Activated naive CD4-positive, alpha-beta T cell treated with anti-CD3 and anti-CD28 coated beads for 36 hours (primary cell): ENCODE measurements around the gene MEGF8. TPM values are rescaled to one million over a fixed set of nuclear protein-coding genes. Genes with fewer than 3 reads are reported as not detected.

Source experiments
- CTCF ChIA-PET: fragments of 350-600 bp; sonication (Branson Sonifier 250); formaldehyde crosslinking; loops from one replicate; lab custom pipeline; 2021; ENCODE audit warnings: antibody characterized with exemption; lab: Charles Lee
- DNase-seq: peaks from one replicate; pipeline ENCODE4 v3.0.0-alpha.2; 2020
- H3K27ac Mint-ChIP-seq: one replicate; pipeline ENCODE4 v1.8.0; 2021; ENCODE audit warnings: mild to moderate bottlenecking, mixed read lengths
- H3K27me3 Mint-ChIP-seq: one replicate; pipeline ENCODE4 v1.8.0; 2021; ENCODE audit warnings: low read depth, mixed read lengths
- H3K36me3 Mint-ChIP-seq: one replicate; pipeline ENCODE4 v1.8.0; 2021; ENCODE audit warnings: low read depth, mixed read lengths
- H3K4me1 Mint-ChIP-seq: one replicate; pipeline ENCODE4 v1.8.0; 2021; ENCODE audit warnings: low read depth, mixed read lengths
- H3K4me3 Mint-ChIP-seq: one replicate; pipeline ENCODE4 v1.8.0; 2021; ENCODE audit warnings: mild to moderate bottlenecking, moderate library complexity, mixed read lengths
- H3K9me3 Mint-ChIP-seq: one replicate; pipeline ENCODE4 v1.8.0; 2021; ENCODE audit warnings: mixed read lengths
- intact Hi-C: fragments of 100-400 bp; cut with micrococcal nuclease; formaldehyde crosslinking; loops from one replicate; pipeline ENCODE4 v1.15.1; 2023
- total RNA-seq, 2 experiments: library from RNA; stranded (reverse); gene quantifications; one replicate each; pipeline ENCODE4 v1.2.3, GENCODE V29; 2021

The MEGF8 gene
- total RNA-seq, 2 experiments from 2014 or later, result 3.3 to 4.0 TPM

GRCh38 chr19:42394751-42395150, 69.3 kb downstream of the MEGF8 start:
- H3K4me1 Mint-ChIP-seq, result peaks cover 22% of the 10 kb centered on the region
- no peak overlapping the region for H3K4me3 Mint-ChIP-seq
- no peak overlapping the region for H3K27ac Mint-ChIP-seq
- H3K9me3 Mint-ChIP-seq, result no peaks in the 10 kb centered on the region
- no peak for DNase-seq
- no peaks in the 10 kb centered on the region for H3K36me3 Mint-ChIP-seq
- H3K27me3 Mint-ChIP-seq, result peaks cover 10% of the 10 kb centered on the region
- CTCF ChIA-PET, result interaction anchor here (0.7 kb wide), 1 partner anchor 27 kb away, joined by 6 read pairs; no protein-coding TSS in a partner anchor
- intact Hi-C loops, result no loop called here

GRCh38 chr19:42396381-42397262, 71.2 kb downstream of the MEGF8 start:
- Mint-ChIP-seq H3K9me3 (no peaks in the 10 kb centered on the region), H3K4me3 (peak overlapping the region; percentile 89), H3K4me1 (peaks cover 32% of the 10 kb centered on the region), H3K27ac (peak overlapping the region; percentile 88), H3K27me3 (no peaks in the 10 kb centered on the region), H3K36me3 (peaks cover 2% of the 10 kb centered on the region)
- intact Hi-C loops, result loop anchor here (1.0 to 2.0 kb wide), 6 partner anchors 27 to 322 kb away; partner anchors contain the start of genes MEGF8 and POU2F2
- DNase-seq, result peak; percentile 98
- CTCF ChIA-PET, result interaction anchor here (0.9 to 1.2 kb wide), 2 partner anchors 24 to 36 kb away, joined by 3 read pairs; no protein-coding TSS in a partner anchor

- Mint-ChIP-seq H3K9me3 (no peaks in the 10 kb centered on the region), H3K36me3 (peaks cover 2% of the 10 kb centered on the region), H3K27ac (peak overlapping the region; percentile 65), H3K27me3 (no peaks in the 10 kb centered on the region), H3K4me3 (peak overlapping the region; percentile 89), H3K4me1 (peaks cover 40% of the 10 kb centered on the region)
- intact Hi-C loops, result loop anchor here (1.0 to 2.0 kb wide), 6 partner anchors 26 to 323 kb away; partner anchors contain the start of genes MEGF8 and POU2F2
- CTCF ChIA-PET, result interaction anchor here (0.6 to 2.0 kb wide), 3 partner anchors 32 to 199 kb away, joined by 3 to 5 read pairs (median 3); no protein-coding TSS in a partner anchor
- DNase-seq, result no peak
These were observed 72.1 kb downstream of the MEGF8 start for GRCh38 chr19:42397263-42398166.

DNA sequence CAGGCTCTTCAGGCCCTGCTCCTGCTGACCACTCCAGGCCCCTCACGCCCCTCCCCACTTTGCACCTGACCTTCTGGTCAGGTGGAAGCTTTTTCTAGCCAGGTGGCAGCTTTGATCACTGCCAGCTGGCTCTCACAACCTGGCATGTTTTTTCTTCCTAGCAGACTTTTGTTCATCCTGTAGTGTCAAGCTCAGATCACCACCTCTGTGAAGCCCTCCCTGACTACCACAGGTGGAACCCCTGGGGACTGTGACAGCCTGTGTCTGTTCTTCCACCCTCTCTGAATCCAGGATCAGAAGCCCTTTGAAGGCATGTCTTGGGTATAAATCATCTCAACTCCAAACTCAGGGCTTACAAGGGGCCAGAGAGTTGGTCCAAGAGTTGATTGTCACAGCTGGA, 75.0 kb downstream of the MEGF8 start:
- intact Hi-C loops, result loop anchor here (5.0 kb wide), 1 partner anchor 293 kb away; no protein-coding TSS in a partner anchor
- Mint-ChIP-seq H3K4me1 (peaks cover 40% of the 10 kb centered on the region), H3K27ac (no peak overlapping the region), H3K27me3 (no peaks in the 10 kb centered on the region), H3K9me3 (no peaks in the 10 kb centered on the region), H3K36me3 (peaks cover 12% of the 10 kb centered on the region), H3K4me3 (no peak overlapping the region)
- CTCF ChIA-PET, result interaction anchor here (0.5 to 2.0 kb wide), 14 partner anchors 10 to 1439 kb away, joined by 3 to 10 read pairs (median 3); partner anchors contain the start of gene POU2F2
- DNase-seq, result no peak

GRCh38 chr19:42401365-42402303, 76.2 kb downstream of the MEGF8 start:
- Mint-ChIP-seq H3K4me1 (peaks cover 33% of the 10 kb centered on the region), H3K27ac (no peak overlapping the region), H3K27me3 (no peaks in the 10 kb centered on the region), H3K4me3 (peak overlapping the region; percentile 71), H3K36me3 (peaks cover 16% of the 10 kb centered on the region), H3K9me3 (no peaks in the 10 kb centered on the region)
- CTCF ChIA-PET, result interaction anchor here (0.6 to 2.0 kb wide), 6 partner anchors 11 to 271 kb away, joined by 3 to 10 read pairs (median 6); no protein-coding TSS in a partner anchor
- peak; percentile 82 for DNase-seq
- intact Hi-C loops, result loop anchor here (1.0 to 5.0 kb wide), 2 partner anchors 14 to 294 kb away; no protein-coding TSS in a partner anchor

- CTCF ChIA-PET, result no interaction called here
- H3K9me3 Mint-ChIP-seq, result no peaks in the 10 kb centered on the region
- H3K27me3 Mint-ChIP-seq, result no peaks in the 10 kb centered on the region
- H3K36me3 Mint-ChIP-seq, result peaks cover 20% of the 10 kb centered on the region
- peak overlapping the region; percentile 71 for H3K4me3 Mint-ChIP-seq
- DNase-seq, result no peak
- H3K4me1 Mint-ChIP-seq, result peaks cover 29% of the 10 kb centered on the region
- intact Hi-C loops, result loop anchor here (5.0 kb wide), 1 partner anchor 295 kb away; no protein-coding TSS in a partner anchor
- no peak overlapping the region for H3K27ac Mint-ChIP-seq
These were observed 77.1 kb downstream of the MEGF8 start for GRCh38 chr19:42402376-42403116.

DNA sequence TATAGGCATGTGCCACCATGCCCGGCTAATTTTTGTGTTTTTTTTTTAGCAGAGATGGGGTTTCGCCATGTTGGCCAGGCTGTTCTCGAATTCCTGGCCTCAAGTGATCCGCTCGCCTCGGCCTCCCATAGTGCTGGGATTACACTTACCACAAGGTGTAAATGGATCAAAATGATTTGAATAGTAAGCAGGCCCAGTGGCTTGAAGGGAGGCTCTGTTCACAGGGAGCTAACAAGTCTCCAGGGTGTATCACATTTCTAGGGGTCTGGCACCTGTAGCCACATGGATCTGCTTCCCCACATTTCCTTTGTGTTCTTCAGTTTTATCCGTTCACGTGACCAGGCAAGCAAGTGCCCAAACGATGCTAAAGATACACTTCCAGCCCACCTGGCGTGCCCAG, 78.2 kb downstream of the MEGF8 start:
- intact Hi-C loops, result loop anchor here (5.0 kb wide), 1 partner anchor 296 kb away; no protein-coding TSS in a partner anchor
- CTCF ChIA-PET, result interaction anchor here (0.7 to 1.1 kb wide), 2 partner anchors 12 to 612 kb away, joined by 3 read pairs; no protein-coding TSS in a partner anchor

DNA sequence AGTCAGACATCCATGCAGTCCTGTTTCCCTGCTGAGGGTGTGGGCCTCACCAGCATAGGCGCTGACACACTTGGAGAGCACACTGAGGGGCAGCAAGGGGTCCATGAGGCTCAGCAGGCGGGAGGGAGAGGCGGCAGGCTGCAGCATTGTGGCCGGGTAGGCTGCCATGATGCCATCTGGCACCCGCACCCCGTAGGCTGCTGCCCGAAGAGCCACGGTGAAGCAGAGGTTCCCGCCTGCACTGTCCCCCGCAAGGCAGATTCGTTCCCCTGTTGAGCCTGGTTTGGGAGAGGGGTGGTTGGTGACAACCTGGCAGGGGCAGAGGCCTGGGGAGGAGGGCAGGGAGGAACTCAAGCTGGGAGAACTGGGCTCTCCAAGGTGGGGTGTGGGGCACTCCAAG, 80.7 kb downstream of the MEGF8 start:
- no peaks in the 10 kb centered on the region for H3K27me3 Mint-ChIP-seq
- no peak overlapping the region for H3K27ac Mint-ChIP-seq
- H3K9me3 Mint-ChIP-seq, result no peaks in the 10 kb centered on the region
- H3K4me3 Mint-ChIP-seq, result no peak overlapping the region
- DNase-seq, result no peak
- H3K36me3 Mint-ChIP-seq, result peaks cover 26% of the 10 kb centered on the region
- intact Hi-C loops, result no loop called here
- CTCF ChIA-PET, result interaction anchor here (0.6 to 0.9 kb wide), 2 partner anchors 15 to 369 kb away, joined by 3 to 4 read pairs; no protein-coding TSS in a partner anchor
- H3K4me1 Mint-ChIP-seq, result peaks cover 11% of the 10 kb centered on the region

More for the DNA sequence above, 78.2 kb downstream of the MEGF8 start:
- H3K27ac Mint-ChIP-seq, result no peak overlapping the region
- no peak overlapping the region for H3K4me3 Mint-ChIP-seq
- no peak for DNase-seq
- peaks cover 26% of the 10 kb centered on the region for H3K36me3 Mint-ChIP-seq
- no peaks in the 10 kb centered on the region for H3K27me3 Mint-ChIP-seq
- H3K4me1 Mint-ChIP-seq, result peaks cover 23% of the 10 kb centered on the region
- no peaks in the 10 kb centered on the region for H3K9me3 Mint-ChIP-seq

- Mint-ChIP-seq H3K27me3 (no peaks in the 10 kb centered on the region), H3K27ac (no peak overlapping the region), H3K36me3 (peaks cover 26% of the 10 kb centered on the region), H3K4me1 (peaks cover 2% of the 10 kb centered on the region), H3K9me3 (no peaks in the 10 kb centered on the region), H3K4me3 (no peak overlapping the region)
- no peak for DNase-seq
- intact Hi-C loops, result no loop called here
- CTCF ChIA-PET, result interaction anchor here (0.7 to 0.9 kb wide), 2 partner anchors 13 to 31 kb away, joined by 3 to 4 read pairs; no protein-coding TSS in a partner anchor
These were observed 81.8 kb downstream of the MEGF8 start for GRCh38 chr19:42407085-42407815.

DNA sequence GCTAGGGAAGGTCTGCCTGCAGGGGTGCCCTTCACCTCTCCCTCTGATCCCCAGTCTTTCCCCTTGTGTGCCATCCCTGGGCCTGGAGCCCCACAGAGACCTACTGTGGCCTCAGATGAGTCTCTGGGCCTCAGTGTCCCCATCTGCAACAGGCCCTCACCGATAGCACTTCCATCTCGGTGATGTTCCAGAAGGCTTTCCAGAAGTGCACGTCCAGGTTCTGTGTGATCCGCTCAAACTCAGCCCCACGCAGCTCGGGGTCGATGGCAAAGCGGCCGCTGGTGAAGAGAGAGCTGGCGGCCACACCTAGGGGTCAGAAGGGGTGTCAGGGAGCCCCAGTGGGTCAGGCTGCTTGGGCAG, 82.4 kb downstream of the MEGF8 start:
- H3K9me3 Mint-ChIP-seq, result no peaks in the 10 kb centered on the region
- CTCF ChIA-PET, result interaction anchor here (1.1 kb wide), 1 partner anchor 379 kb away, joined by 3 read pairs; no protein-coding TSS in a partner anchor

More for the DNA sequence above, 82.4 kb downstream of the MEGF8 start:
- H3K36me3 Mint-ChIP-seq, result peaks cover 25% of the 10 kb centered on the region
- H3K4me1 Mint-ChIP-seq, result no peaks in the 10 kb centered on the region
- no peaks in the 10 kb centered on the region for H3K27me3 Mint-ChIP-seq
- no peak overlapping the region for H3K4me3 Mint-ChIP-seq
- DNase-seq, result no peak
- no peak overlapping the region for H3K27ac Mint-ChIP-seq
- intact Hi-C loops, result no loop called here
